IMR-90 (cell line): Measurements from ENCODE around the gene ZNF701. TPM values are rescaled to one million over a fixed set of nuclear protein-coding genes. Genes with fewer than 3 reads are reported as not detected.
"Not testable (repeated sequence)": the region's sequence is repeated elsewhere in the genome, so short reads cannot be mapped to it uniquely, and the experiment has no call there.

Experiments used
- ATAC-seq: fragments of 200-7000 bp; cut with Tn5 transposase; 2 replicates; pipeline ENCODE4 v1.9.1; 2020; ENCODE audit warnings: low read depth, mild to moderate bottlenecking, moderate library complexity
- BruUV-seq: library from RNA; stranded (reverse); fragments of 400-500 nt; replicated peaks from 2 replicates; lab custom pipeline; 2021; lab: Mats Ljungman, UMichigan
- CTCF ChIA-PET: fragments of 300-600 bp; formaldehyde crosslinking; extraction: SDS; loops from one replicate; lab custom pipeline; 2021; ENCODE audit warnings: antibody characterized with exemption; lab: Yijun Ruan, JAX
- POLR2A ChIA-PET: fragments of 300-600 bp; sonication (Branson Sonifier 250); formaldehyde crosslinking; loops from one replicate; lab custom pipeline; 2022; ENCODE audit warnings: antibody characterized with exemption; ENCODE audit not compliant: unreplicated experiment; lab: Charles Lee
- DNase-seq: peaks from one replicate; pipeline ENCODE4 v3.0.0; 2013
- H2AFZ ChIP-seq: replicated peaks from 2 replicates; pipeline ENCODE3; 2013; ENCODE audit warnings: low read length, mild to moderate bottlenecking; ENCODE audit not compliant: poor library complexity
- H2AK5ac ChIP-seq: 2 replicates; pipeline ENCODE4 v1.6.1; 2013; ENCODE audit warnings: low read depth, low read length, inconsistent platforms
- H2AK9ac ChIP-seq: replicated peaks from 2 replicates; pipeline ENCODE3; 2013; ENCODE audit warnings: mild to moderate bottlenecking, low read depth, low read length, moderate library complexity; ENCODE audit not compliant: poor library complexity
- H2BK120ac ChIP-seq: 2 replicates; pipeline ENCODE4 v1.6.1; 2013; ENCODE audit warnings: low read depth, low read length, inconsistent platforms
- H2BK15ac ChIP-seq: 3 replicates; pipeline ENCODE4 v1.6.1; 2013; ENCODE audit warnings: low read depth, low read length, inconsistent platforms
- H2BK20ac ChIP-seq: 2 replicates; pipeline ENCODE4 v1.6.1; 2013; ENCODE audit warnings: low read depth, mild to moderate bottlenecking, inconsistent platforms, low read length, moderate library complexity
- H2BK5ac ChIP-seq: 2 replicates; pipeline ENCODE4 v1.6.1; 2013; ENCODE audit warnings: mild to moderate bottlenecking, low read depth, low read length, inconsistent platforms; ENCODE audit not compliant: poor library complexity, severe bottlenecking
- H3K14ac ChIP-seq: replicated peaks from 2 replicates; pipeline ENCODE4 v1.6.1; 2013; ENCODE audit warnings: low read depth, low read length, inconsistent platforms
- H3K18ac ChIP-seq: 2 replicates; pipeline ENCODE4 v1.6.1; 2013; ENCODE audit warnings: low read depth, low read length, control low read depth
- H3K23ac ChIP-seq: 2 replicates; pipeline ENCODE4 v1.6.1; 2013; ENCODE audit warnings: low read depth, low read length, inconsistent platforms
- H3K27ac ChIP-seq: 2 replicates; pipeline ENCODE4 v1.5.1; 2013; ENCODE audit warnings: mild to moderate bottlenecking, control low read depth, low read length; ENCODE audit not compliant: insufficient read depth
- H3K27me3 ChIP-seq: 2 replicates; pipeline ENCODE4 v1.6.1; 2013; ENCODE audit warnings: low read length; ENCODE audit not compliant: control insufficient read depth, insufficient read depth
- H3K36me3 ChIP-seq: 2 replicates; pipeline ENCODE4 v1.6.1; 2013; ENCODE audit warnings: low read length, mixed read lengths; ENCODE audit not compliant: control insufficient read depth, insufficient read depth
- H3K4ac ChIP-seq: 2 replicates; pipeline ENCODE4 v1.6.1; 2013; ENCODE audit warnings: low read depth, low read length, inconsistent platforms
- H3K4me1 ChIP-seq: 2 replicates; pipeline ENCODE4 v1.6.1; 2013; ENCODE audit warnings: low read length, mixed read lengths; ENCODE audit not compliant: control insufficient read depth, insufficient read depth
- H3K4me2 ChIP-seq: 2 replicates; pipeline ENCODE4 v1.6.1; 2013; ENCODE audit warnings: low read depth, mild to moderate bottlenecking, control low read depth, low read length, moderate library complexity
- H3K4me3 ChIP-seq: 2 replicates; pipeline ENCODE4 v1.5.1; 2013; ENCODE audit warnings: low read depth, mild to moderate bottlenecking, control low read depth, low read length, moderate library complexity; ENCODE audit not compliant: insufficient read depth
- H3K56ac ChIP-seq: 2 replicates; pipeline ENCODE4 v1.6.1; 2013; ENCODE audit warnings: low read length, inconsistent platforms; ENCODE audit not compliant: insufficient read depth; ENCODE audit errors: extremely low read depth
- H3K79me1 ChIP-seq, 2 experiments: 2 replicates each; pipeline ENCODE4 v1.6.1; 2013; ENCODE audit warnings: low read length in 2 of 2, inconsistent platforms in 1 of 2, low read depth in 1 of 2
- H3K9ac ChIP-seq: 2 replicates; pipeline ENCODE4 v1.6.1; 2013; ENCODE audit warnings: low read depth, low read length, control low read depth
- H3K9me1 ChIP-seq: 2 replicates; pipeline ENCODE4 v1.6.1; 2013; ENCODE audit warnings: low read length, inconsistent platforms; ENCODE audit not compliant: insufficient read depth
- H3K9me3 ChIP-seq: 2 replicates; pipeline ENCODE4 v1.6.1; 2013; ENCODE audit warnings: low read length; ENCODE audit not compliant: control insufficient read depth, insufficient read depth
- H4K20me1 ChIP-seq: 2 replicates; pipeline ENCODE4 v1.6.1; 2013; ENCODE audit warnings: low read length, inconsistent platforms; ENCODE audit not compliant: insufficient read depth
- H4K5ac ChIP-seq: 2 replicates; pipeline ENCODE4 v1.6.1; 2013; ENCODE audit warnings: mild to moderate bottlenecking, low read depth, low read length, control low read depth
- H4K8ac ChIP-seq, 2 experiments: 2 replicates each; pipeline ENCODE4 v1.6.1; 2013; ENCODE audit warnings: low read depth in 2 of 2, low read length in 2 of 2, control low read depth in 1 of 2, inconsistent platforms in 1 of 2
- H4K91ac ChIP-seq: 2 replicates; pipeline ENCODE4 v1.6.1; 2013; ENCODE audit warnings: low read depth, low read length, inconsistent platforms; ENCODE audit not compliant: insufficient read depth
- WGBS, 2 experiments: methylation state at CpG; one replicate each; pipeline versions ENCODE4 v1.1.5 to v1.1.7; 2013; ENCODE audit warnings: missing lambda C conversion rate in 2 of 2; ENCODE audit not compliant: insufficient read length in 1 of 2; ENCODE audit errors: extremely low coverage in 2 of 2; 5-methylcytosine and 5-hydroxymethylcytosine counted together
- dilution Hi-C: fragments of 300-500 bp; cut with HindIII; formaldehyde crosslinking; loops from one replicate; pipeline ENCODE4 v1.14.3; 2018; ENCODE audit warnings: low sequenced_read_pairs; ENCODE audit not compliant: unreplicated experiment
- in situ Hi-C: fragments of 300-500 bp; cut with MboI; formaldehyde crosslinking; loops from 3 replicates; pipeline ENCODE4 v1.14.3; 2019; ENCODE audit warnings: low sequenced_read_pairs, inconsistent platforms, mixed read lengths
- intact Hi-C: fragments of 100-400 bp; cut with micrococcal nuclease; formaldehyde crosslinking; loops from 2 replicates; pipeline ENCODE4 v1.10.0; 2022
- polyA plus RNA-seq, 3 experiments: library from polyadenylated mRNA; depleted of rRNA; stranded (reverse); fragments of >200 nt; gene quantifications; 2 replicates each; pipeline ENCODE4 v1.2.3, GENCODE V29; 2012; ENCODE audit warnings: low replicate concordance in 1 of 3
- total RNA-seq: library from RNA; depleted of rRNA; stranded (reverse); fragments of >200 nt; gene quantifications from 2 replicates; pipeline ENCODE4 v1.2.3, GENCODE V29; 2012

Gene ZNF701
- total and polyA plus RNA-seq, 2 of the 4 experiments (the other 2 are of a cell fraction): 3.8 to 12.2 TPM

DNA sequence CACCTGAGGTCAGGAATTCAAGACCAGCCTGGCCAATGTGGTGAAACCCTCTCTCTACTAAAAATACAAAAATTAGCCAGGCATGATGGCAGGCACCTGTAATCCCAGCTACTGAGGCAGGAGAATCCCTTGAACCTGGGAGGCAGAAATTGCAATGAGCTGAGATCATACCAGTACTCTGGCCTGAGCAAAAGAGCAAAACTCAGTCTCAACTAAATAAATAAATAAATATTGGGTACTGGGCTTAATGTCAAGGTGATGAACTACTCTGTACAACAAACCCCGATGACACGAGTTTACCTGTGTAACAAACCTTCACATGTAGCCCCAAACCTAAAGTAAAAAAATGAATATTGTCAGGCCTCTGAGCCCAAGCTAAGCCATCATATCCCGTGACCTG lies 57.4 kb downstream of the ZNF701 start:
- ATAC-seq, intact Hi-C loops: not testable (repeated sequence)
- WGBS, 2 experiments: no CpG with 5 or more reads among the region's 3 CpGs

More for the DNA sequence above, 57.4 kb downstream of the ZNF701 start:
- H2AK5ac ChIP-seq, DNase-seq, H3K27me3 ChIP-seq, H4K5ac ChIP-seq, BruUV-seq, H2BK20ac ChIP-seq, H3K4ac ChIP-seq, H2BK5ac ChIP-seq, H3K56ac ChIP-seq, H3K9me3 ChIP-seq, H3K14ac ChIP-seq, H3K9ac ChIP-seq, H4K8ac ChIP-seq, POLR2A ChIA-PET, H2BK120ac ChIP-seq, H4K20me1 ChIP-seq, H3K79me1 ChIP-seq, H2AFZ ChIP-seq, H3K23ac ChIP-seq, H3K27ac ChIP-seq, H3K18ac ChIP-seq, H3K4me2 ChIP-seq, CTCF ChIA-PET, H3K9me1 ChIP-seq, H3K4me3 ChIP-seq, H2BK15ac ChIP-seq, H4K91ac ChIP-seq, in situ Hi-C loops, H2AK9ac ChIP-seq, H3K4me1 ChIP-seq, dilution Hi-C loops: not testable (repeated sequence)
- H3K36me3 ChIP-seq: peaks cover 13% of the 10 kb centered on the region
